WERI-Rb-1 (cell line): ENCODE measurements around the gene FOXI1.
"Not testable (repeated sequence)": the region's sequence is repeated elsewhere in the genome, so short reads cannot be mapped to it uniquely, and the experiment has no call there.

Experiments used
- DNase-seq: peaks from one replicate; pipeline ENCODE4 v3.0.0-alpha.2; 2020
- H3K27ac ChIP-seq: fragments of 250-450 bp; sonication (Bioruptor Pico); 2 replicates; pipeline ENCODE4 v1.5.1; 2020; ENCODE audit warnings: mild to moderate bottlenecking, moderate library complexity
- H3K27me3 ChIP-seq: fragments of 250-450 bp; sonication (Bioruptor Pico); 2 replicates; pipeline ENCODE4 v1.5.1; 2021; ENCODE audit warnings: mild to moderate bottlenecking, low read depth, moderate library complexity; ENCODE audit not compliant: insufficient read depth, severe bottlenecking
- H3K36me3 ChIP-seq: fragments of 250-450 bp; sonication (Bioruptor Pico); 2 replicates; pipeline ENCODE4 v1.5.1; 2020; ENCODE audit warnings: mild to moderate bottlenecking, moderate library complexity
- H3K4me3 ChIP-seq: 2 replicates; pipeline ENCODE4 v1.5.1; 2011; ENCODE audit warnings: low read depth, mild to moderate bottlenecking, control low read depth, low read length
- H3K9me3 ChIP-seq: fragments of 250-450 bp; sonication (Bioruptor Pico); 2 replicates; pipeline ENCODE4 v1.5.1; 2021; ENCODE audit warnings: mild to moderate bottlenecking, moderate library complexity; ENCODE audit not compliant: severe bottlenecking
- TF ChIP-seq, protein P1 (sequence below): IDR thresholded peaks from 2 replicates; pipeline ENCODE4 v1.5.1; 2011; ENCODE audit warnings: low read depth, mild to moderate bottlenecking, control low read depth, inconsistent platforms, low read length

FOXI1 gene

DNA sequence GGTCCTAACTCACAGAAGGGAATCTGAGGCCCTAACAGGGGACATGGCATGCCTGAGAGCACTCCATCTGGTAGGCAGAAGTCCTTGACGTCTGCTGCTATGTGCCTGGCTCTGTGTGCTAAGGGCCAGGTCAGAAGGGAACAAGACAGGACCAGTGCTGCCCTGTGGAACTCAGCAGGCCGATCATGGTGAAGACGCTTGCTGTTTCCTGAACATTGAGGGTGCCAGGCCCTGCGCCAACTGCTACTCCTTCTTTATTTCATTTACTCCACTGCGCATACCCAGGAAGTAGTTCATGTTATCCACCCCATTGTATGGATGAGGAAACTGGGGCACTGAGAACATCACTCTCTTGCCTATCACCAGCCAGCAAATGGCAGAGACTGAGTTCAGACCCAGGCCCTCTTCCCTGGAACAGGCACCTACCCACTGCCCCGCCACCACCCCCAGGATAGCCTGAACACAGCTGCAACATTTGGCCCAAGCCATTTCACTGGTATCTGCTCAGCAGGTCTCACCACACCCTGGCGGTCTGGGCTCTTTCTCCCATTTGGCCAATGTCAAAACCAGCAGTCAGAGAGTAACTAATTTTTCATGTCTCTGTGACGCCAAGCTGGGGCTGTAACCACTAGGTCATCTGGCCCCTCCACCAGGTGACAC is 24.8 kb upstream of the FOXI1 start:
- DNase-seq, result no peak
- TF ChIP-seq, protein P1, sequence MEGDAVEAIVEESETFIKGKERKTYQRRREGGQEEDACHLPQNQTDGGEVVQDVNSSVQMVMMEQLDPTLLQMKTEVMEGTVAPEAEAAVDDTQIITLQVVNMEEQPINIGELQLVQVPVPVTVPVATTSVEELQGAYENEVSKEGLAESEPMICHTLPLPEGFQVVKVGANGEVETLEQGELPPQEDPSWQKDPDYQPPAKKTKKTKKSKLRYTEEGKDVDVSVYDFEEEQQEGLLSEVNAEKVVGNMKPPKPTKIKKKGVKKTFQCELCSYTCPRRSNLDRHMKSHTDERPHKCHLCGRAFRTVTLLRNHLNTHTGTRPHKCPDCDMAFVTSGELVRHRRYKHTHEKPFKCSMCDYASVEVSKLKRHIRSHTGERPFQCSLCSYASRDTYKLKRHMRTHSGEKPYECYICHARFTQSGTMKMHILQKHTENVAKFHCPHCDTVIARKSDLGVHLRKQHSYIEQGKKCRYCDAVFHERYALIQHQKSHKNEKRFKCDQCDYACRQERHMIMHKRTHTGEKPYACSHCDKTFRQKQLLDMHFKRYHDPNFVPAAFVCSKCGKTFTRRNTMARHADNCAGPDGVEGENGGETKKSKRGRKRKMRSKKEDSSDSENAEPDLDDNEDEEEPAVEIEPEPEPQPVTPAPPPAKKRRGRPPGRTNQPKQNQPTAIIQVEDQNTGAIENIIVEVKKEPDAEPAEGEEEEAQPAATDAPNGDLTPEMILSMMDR, result no peak
- H3K27ac ChIP-seq, result no peak overlapping the region
- H3K27me3 ChIP-seq, result peaks cover 49% of the 10 kb centered on the region
- no peaks in the 10 kb centered on the region for H3K36me3 ChIP-seq
- H3K4me3 ChIP-seq, result no peak overlapping the region
- H3K9me3 ChIP-seq, result no peaks in the 10 kb centered on the region

DNA sequence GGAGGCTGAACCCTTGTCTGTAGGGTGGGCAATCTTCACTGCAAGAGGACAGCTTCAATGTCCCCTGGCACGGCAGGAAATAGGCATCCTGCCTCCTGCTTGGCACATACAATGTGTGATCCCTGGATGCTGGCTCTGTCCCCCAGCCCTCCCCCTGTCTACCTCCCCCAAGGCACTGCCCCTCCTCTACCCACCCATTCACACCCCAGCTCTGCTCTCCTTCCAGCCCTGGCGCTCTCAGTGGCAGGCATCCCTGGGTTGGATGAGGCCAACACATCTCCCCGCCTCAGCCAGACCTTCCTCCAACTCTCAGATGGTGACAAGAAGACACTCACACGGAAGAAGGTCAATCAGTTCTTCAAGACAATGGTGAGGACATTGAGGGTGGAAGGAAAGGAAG is 24.1 kb upstream of the FOXI1 start:
- Histone ChIP-seq H3K9me3 (no peaks in the 10 kb centered on the region), H3K4me3 (no peak overlapping the region), H3K27me3 (peaks cover 46% of the 10 kb centered on the region), H3K27ac (no peak overlapping the region), H3K36me3 (no peaks in the 10 kb centered on the region)
- DNase-seq, result no peak
- TF ChIP-seq, protein P1, result no peak

DNA sequence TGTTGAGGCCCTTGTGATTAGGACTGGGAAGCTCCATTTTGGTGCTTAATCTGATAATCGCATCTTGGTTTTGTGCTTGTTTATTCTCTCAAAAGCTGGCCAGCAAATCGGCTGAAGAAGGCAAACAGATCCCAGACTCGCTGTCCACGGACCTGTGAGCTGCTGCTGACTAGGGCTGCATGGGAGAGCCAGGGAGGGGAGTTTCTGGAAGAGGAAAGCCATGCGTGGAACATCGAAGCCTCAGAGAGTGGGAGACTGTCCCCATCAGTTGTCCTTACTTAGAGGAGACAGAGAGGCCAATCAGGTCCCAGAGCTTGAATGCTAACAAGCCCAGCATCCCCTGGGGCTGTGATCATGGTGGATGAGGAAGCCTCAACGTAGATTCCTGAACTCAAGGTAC is 23.0 kb upstream of the FOXI1 start:
- Histone ChIP-seq H3K4me3 (no peak overlapping the region), H3K9me3 (no peaks in the 10 kb centered on the region), H3K27me3 (peaks cover 53% of the 10 kb centered on the region), H3K27ac (no peak overlapping the region), H3K36me3 (no peaks in the 10 kb centered on the region)
- TF ChIP-seq, protein P1, result no peak
- DNase-seq, result no peak

DNA sequence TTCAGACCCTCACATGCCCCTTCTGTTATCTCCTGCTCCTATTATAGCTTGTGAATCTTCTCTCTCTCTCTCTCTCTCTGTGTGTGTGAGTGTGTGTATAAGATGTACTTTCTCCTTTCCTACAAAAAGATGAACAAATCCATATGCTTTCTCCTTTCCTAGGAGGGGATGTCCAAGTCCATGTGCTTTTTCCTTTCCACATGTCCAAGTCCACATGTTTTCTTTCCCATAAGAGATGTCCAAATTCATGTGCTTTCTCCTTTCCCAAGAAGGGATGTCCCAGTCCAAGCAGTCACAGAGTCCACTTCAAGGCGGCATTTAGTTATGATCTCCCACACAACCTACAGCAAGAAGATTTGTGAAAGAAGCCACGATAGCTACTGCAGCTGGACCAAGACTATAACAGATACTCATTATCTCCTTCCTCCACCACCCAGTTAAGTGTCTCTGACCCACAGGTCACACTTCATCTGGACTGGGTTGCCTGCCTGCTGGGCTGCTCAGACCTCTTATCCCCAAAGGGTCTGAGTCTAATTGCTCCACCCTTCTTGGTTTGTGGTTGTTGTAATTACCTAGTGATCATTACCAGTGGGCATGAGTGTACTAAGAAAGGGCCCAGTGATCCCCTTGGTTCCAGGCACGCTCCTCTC is 18.4 kb upstream of the FOXI1 start:
- H3K36me3 ChIP-seq, result no peaks in the 10 kb centered on the region
- peaks cover 42% of the 10 kb centered on the region for H3K27me3 ChIP-seq

DNA sequence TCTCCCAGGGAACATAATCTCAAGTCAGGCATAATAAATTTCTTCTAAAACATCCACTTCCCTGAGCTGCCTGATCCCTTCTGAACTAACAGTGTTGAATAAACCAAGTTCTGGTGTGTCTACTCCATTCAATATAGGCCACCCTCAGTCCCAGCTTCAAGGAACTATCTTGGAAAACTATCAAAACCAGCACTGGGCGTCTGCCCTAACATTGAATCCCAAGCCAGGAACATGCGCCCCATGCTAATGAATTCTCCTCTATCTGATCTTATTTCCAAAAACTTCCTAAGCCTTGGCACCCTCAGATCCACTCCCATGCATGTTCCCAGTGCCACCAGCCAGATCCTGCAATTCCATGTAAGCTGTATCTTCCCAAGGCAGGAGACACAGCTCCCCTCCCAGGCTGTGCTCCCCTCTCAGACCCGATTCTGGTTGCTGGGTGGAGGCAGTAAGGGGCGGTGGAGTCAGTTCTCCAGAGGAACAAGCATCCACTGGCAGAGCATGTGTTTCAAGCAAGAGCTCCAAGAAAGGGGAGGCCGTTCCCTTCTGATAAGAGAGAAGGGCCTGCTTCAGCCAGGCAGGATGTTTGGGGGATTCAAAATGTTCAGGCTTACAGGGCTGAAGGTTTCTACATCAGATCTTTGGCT is 13.1 kb upstream of the FOXI1 start:
- Histone ChIP-seq H3K27ac (no peak overlapping the region), H3K4me3 (no peak overlapping the region), H3K9me3 (no peaks in the 10 kb centered on the region), H3K36me3 (no peaks in the 10 kb centered on the region), H3K27me3 (peaks cover 46% of the 10 kb centered on the region)
- no peak for DNase-seq
- TF ChIP-seq, protein P1, result no peak

More for the DNA sequence above, 18.4 kb upstream of the FOXI1 start:
- TF ChIP-seq, protein P1, result no peak
- Histone ChIP-seq H3K9me3 (no peaks in the 10 kb centered on the region), H3K4me3 (no peak overlapping the region), H3K27ac (no peak overlapping the region)
- DNase-seq, result no peak

DNA sequence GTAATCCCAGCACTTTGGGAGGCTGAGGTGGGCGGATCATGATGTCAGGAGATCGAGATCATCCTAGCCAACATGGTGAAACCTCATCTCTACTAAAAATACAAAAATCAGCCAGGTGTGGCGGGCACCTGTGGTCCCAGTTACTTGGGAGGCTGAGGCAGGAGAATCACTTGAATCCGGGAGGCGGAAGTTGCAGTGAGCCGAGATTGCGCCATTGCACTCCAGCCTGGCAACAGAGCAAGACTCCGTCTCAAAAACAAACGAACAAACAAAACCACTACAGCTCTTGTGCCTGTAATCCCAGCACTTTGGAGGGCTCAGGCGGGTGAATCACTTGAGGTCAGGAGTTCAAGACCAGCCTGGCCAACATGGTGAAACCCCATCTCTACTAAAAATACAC is 11.4 kb upstream of the FOXI1 start:
- DNase-seq, H3K9me3 ChIP-seq, H3K36me3 ChIP-seq, H3K4me3 ChIP-seq, H3K27ac ChIP-seq: not testable (repeated sequence)
- peaks cover 54% of the 10 kb centered on the region for H3K27me3 ChIP-seq
